Measurements from ENCODE around the gene GPR26.

- no peak for TF ChIP-seq EZH2 (IDR thresholded peaks at IDR 0.05; ENCODE audit: insufficient read depth, poor library complexity, severe bottlenecking)
- no peak for TF ChIP-seq EZH2phosphoT487 (IDR thresholded peaks at IDR 0.05; ENCODE audit: insufficient read depth, low read depth)
Observed at GRCh38 chr10:123634221-123634620, 31.9 kb upstream of the GPR26 start.

Data from GM23248 (cell line).